Amniotic stem cell (primary cell): ENCODE results near the gene TAPT1.
"Not testable (repeated sequence)": the region's sequence is repeated elsewhere in the genome, so short reads cannot be mapped to it uniquely, and the experiment has no call there.

Experiments
- DNase-seq: peaks from one replicate; lab custom pipeline; 2025; lab: John Stamatoyannopoulos, UW

TAPT1 gene

DNA sequence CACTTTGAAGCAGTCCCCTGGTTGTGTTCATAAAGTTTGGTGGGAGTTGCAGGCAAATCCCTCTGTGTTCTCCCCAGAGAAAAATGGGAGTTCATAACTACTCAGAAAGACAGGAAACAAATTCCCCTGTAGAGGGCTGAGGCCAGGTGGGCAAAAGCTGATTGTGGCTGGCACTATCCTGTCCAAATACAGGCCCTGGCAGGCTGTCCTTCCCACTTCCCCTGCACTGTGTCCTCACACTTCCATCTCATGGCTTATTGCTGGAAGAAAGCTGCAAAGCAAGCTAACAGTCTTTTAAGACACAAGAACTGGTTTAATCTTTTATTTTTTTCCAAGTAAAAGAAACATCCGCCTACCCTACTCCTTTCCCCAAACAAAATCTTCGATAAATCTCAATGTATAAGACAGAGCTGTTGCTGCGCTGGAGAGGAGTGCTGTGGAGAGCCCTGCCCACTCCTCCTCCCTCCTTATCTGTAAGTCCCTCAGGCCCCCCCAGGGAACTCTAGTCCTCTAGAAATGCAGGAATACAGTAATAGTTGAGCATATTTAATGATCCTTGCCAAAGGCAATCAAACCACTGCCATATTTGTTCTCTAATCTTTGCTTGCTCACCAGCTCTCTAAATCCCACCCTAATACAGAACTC is 14.0 kb downstream of the TAPT1 start:
- DNase-seq: no peak

DNA sequence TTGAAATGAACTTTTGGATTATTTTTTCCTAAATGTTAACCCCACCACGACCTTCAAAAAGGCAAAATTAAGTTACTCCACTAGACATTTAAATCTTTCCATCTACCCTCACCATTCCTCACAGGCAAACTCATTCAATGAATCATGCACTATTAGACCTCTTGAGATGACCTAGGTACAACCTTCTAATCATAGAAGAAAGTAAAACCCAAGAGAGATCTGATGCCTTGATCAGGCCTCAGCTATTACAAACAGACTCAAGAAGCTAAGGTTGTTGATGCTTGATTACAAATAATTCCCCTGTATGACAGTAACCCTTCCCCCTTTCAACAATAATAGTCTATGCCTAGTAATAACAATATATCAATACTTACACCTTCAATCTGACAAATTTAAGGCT is 18.9 kb downstream of the TAPT1 start:
- DNase-seq: no peak

DNA sequence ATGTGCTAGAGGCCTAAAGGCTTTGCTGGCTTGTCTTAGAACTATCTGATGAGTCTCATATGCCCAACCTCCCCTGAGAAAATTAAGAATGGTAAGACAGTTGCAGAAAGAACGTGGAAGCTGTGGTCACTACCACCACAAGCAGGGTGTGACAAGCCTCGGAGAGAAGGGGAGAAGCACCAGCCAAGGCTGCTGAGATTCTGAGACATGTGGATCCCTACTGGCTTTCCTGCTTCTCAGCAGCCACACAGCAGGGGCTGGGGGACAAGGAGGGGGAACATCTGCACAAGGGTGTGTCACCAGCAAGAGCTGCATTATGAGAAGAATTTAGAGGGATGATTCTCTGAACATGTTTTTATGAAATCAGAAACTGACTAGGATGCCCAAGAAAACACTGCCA is 19.4 kb downstream of the TAPT1 start:
- no peak for DNase-seq

DNA sequence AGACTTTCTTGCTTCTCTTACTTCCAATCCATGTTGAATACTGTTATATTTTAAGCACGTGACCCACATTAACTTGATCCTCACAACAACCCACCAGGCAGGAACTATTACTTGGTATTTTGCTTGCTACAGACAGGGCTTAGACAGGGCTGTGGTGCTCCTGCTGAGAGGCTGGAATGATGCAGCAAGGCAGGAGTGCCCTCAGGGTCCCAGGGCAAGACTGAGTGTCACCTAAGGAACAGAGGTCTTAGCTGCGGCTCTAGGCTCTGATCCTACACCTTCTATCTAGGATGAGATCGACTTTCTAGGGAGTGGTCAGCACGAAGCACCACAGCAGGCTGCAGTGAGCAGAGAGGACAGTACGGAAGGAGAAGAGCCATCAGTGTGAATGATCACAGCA is 20.0 kb downstream of the TAPT1 start:
- DNase-seq: no peak

DNA sequence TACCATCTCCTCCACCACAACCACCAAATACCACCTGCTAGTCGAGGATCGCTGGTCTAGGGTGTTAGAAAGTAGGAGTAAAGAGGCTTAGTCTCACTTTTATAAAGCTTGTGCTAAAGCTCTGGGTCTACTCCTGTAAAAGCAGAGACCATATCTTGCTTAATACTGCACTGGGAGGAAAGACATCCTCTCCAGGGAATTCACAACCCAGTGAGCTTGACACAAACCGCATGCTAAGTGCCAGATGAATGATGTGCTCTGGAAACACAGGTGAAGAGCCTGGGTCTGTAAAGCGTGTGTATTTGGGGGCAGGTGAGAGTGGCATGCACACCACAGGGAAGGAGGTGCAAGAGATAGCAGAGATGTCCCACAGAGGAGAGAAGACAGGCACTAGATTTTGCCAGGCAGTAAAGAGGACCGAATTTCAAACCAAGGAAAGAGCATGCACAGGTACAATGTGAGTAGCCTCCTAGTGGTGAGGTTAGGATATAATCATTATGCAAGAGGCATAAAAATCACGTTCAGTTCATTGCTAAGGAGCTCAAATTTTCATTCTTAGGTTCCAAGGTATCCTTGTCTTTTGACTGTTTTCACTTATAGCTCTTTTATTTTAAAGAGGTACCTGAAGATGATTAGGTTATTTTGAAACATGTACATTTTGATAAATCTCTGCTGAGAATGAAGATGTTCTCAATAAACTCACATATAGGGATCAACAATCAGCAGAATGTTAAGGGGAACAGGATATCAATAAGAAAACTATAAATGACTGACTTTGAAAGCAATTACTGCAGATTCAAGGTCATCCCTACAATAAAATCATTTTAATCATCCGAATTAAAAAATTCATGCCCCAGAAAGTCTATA is 20.7 kb downstream of the TAPT1 start:
- DNase-seq: no peak

DNA sequence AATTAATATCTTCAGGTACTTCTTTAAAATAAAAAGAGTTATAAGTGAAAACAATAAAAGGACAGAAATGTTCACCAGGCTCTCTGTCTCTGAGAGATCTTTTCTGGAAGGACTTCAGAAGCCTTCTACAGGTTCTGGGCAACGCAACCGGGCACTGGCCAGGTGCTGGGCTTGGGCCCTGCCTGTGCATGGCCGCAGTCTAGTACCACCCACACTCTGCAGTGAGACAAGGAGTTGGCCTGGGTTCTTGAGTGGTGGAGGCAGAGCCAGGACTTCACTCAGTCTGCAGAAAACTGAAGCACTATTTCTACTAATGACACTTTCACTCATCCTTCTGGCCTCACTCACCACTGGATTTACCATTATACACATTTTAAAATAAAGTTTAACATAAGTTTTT is 21.8 kb downstream of the TAPT1 start:
- no peak for DNase-seq

DNA sequence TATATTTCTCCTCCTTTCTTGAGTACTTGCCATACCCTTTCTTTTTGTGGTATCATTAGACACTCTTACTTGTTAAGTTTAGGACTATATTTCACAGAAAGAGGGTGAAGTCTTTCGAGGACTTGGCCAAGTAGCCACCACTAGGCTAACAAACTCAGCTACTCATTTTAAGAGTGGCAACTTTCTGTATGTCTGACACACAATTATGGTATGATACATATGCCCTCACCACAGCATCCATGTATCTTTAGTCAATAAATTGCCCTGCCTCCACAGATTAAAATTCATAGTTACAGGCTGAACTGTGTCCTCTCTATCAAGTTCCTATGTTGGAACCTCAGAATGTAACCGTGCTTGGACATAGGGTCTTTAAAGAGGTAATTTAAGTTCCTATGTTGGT is 23.2 kb downstream of the TAPT1 start:
- DNase-seq: no peak

DNA sequence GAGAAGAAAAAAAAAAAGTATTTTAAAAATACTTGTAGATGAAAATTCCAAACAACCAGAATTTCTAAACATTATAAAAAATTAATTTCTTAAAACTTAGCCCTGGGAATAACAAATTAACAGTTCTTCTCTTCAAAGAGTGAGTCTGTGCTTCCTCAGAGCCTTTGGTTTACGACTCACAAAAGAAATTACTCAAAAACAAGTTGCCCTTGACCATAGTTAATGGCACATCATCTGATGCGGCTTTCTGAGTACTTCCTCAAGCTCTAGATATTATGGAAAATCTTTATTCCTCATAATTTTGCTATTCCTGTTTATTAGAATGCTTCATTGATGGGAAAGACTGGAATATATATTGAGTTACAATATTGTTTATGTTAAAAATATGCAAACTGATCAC is 23.7 kb downstream of the TAPT1 start:
- DNase-seq: no peak

DNA sequence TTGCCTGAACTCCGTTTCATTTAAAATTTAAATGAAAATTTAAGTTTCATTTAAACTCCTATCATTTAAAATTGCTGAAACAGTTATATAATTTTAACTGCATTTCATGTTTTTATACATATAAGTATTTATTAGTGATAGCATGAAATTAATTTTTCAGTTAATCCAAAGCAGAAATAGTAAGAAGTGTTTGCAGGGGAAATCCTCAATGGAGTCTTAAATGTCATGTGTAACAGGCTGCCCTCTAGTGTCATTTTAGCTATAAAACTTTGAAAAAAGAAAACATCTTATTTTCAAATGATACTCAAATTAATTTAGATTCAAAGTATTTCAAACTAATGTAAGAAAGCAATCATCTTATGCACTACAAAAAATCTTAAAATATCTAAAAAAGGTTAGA is 27.2 kb downstream of the TAPT1 start:
- DNase-seq: no peak

DNA sequence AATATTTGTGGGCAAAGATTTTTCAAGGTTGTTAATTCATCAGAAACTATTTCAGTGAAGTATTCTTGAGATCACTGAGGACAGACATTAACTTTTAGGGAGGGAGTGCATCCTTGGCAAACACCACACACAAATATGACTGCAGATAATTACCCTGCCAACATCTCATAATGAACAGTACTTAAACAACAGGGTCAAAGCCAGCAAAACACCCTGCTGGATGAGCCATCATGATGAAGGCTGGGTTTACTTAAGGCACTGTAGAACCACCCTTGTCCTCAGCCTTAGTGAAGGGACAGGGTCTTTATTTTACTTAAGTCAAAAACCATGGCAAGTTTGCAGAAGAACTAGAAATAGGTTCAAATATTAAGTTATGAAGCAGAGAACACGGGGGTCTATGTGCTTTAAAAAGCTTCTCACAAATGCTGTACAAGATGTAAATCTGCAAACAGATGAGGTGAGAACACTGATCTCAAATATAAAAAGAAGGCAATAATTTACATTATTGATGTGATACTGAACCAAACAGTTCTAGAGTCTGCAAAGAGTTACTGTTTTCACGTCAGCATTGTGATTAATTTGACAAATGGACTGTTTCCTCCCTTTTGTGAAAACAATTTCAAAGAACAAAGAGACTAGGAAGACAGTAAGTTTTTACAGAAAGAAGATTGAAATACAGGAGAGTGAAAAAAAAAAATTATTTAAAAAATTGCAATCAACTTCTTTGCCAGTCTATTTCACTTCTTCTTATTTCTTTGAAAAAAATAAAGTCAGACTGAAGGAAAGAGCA is 28.2 kb downstream of the TAPT1 start:
- DNase-seq: no peak

DNA sequence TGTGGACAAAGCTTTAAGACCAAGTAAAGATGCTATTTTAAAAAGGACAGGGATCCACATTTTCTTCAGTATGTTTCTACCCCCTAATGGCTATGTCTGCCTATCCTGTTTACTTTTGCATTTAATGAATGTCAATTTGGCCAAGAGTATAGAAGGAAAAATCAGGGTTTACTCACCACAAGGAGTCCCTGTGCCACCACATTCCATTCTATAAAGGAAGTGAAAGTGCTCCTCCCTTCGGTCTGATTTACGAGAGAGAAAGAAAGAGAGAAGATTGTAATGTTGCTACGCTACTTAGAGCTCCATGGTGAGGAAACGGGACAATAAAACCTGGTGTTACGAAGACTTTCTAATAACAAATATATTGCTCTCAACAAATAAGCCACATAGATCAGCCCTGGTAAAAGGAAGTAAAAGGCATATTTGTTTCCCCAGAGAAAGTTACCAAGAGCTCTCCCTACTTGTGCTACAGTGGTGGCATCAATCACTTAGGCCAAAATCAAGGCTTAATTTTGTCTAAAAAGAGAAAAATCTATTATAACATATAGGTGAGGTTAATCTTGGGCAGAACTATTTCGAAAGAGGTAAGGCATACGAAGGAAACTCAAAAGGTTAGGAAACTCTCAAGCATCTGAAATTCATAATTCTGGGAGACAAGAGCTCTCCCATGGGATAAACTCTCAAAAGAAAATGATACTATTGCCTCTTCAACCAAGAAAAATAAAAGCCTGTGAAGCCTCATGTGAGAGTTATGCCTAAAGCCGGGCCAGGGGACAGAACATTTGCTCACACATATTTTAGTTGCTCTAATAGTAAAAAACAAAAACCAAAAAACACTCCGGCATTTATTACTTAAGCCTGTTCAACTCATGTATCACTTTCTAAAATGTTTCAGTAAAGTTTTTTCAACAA is 29.5 kb downstream of the TAPT1 start:
- peak; percentile 27 for DNase-seq

DNA sequence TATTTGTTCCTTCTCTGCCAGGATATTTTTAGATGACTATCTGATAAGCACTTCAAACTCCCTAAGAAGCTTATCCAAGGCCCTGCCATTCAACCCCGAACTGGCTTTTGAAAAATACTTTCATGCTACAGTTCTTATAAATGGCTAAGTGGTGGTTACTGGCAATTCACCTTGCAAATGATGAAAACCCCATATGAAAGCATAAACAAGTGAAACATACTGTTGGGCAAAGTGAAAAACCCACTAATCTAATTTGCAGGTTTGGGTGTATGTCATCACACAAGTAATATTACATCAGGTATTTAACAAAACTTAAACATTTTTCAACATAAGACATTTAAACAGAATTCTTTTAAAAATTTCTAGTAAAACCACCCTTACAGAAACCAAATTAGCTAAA is 31.1 kb downstream of the TAPT1 start:
- DNase-seq: no peak

DNA sequence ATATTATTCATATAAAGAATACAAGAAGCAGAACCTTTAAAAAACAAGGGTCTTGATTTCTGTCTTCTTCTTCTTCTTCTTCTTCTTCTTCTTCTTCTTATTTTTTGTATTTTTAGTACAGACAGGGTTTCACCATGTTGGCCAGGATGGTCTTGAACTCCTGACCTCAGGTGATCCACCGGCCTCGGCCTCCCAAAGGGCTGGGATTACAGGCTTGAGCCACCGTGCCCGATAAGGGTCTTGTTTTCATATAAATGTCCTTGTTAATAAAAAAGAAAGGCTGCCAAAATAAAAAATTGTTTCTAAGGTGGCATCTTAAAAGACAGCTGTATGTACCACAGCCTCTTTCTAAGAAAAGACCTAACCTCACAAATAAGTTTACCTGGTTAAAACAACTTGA is 31.5 kb downstream of the TAPT1 start:
- DNase-seq: not testable (repeated sequence)

DNA sequence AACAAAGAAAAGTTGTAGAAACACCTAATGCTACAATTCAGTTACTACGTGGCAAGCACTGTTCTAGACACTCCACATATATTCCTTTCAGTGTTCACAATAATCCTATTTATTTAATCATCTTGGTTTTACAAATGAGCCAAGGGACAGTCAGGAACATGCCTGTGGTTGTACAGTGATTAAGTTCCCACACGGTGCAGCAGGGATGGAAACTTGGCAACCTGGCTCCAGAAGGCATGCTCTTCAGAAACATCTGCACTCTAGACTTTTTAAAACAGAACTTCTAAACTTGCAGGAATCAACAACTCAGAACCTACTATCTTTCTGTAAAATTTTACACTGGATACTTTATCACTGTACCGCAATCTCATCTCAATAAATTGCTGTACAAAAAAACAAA is 32.1 kb downstream of the TAPT1 start:
- DNase-seq: no peak

DNA sequence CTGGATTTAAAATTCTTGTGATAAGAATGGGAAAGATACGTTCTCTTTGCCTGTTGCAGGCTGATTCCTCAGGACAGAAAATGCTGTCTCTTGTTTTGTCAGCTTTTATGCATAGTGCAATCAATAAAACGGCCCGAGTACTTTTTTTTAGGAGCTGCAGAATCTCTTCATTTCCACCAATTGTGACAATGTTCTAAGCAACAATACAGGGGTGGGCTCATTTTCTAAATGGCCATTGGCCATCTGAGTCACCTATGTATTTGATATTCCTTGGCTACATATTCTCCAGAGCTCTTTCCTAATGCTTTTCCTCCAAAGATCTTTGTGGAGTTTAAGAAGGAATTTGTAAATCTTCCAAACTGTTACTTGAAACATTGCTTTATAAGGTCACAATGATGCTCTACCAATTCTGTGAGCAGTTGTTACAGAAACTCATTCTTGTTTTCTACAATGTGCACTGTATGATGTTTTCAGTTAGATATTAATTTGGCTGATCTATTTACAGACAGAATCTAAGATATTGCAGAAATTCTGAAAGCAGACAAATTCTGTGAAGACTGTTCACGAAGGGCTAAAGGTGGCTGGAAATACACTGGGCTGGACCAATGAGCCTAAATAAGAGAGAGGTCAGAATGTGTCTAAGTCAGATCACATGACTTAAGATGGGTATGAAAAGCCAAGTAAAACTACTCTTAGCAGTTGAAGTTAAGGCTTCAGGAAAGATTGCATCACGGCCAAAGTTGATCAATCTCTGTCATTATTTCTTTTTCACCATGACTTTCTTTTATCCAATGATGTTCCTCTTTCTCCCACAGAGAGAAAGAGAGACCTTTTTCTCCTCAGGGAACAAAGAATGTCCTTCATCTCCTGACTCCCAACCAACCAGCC is 33.4 kb downstream of the TAPT1 start:
- no peak for DNase-seq

DNA sequence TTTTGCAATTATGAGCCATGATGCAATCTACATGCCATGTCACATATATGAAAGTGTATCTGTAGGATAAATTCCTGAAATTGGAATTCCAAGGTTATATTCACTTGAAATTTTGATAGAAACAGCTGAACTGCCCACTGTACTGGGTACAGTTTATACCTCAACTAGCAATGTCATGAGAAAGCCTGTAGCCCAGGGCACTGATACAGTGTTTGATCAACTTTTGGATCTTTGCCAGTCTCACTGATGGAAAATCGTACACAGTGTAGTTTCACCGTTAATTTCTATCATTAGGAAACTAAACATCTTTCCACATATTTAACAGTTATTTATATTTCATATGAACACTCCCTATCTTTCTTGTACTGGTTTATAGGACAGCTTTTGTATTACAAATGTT is 34.2 kb downstream of the TAPT1 start:
- DNase-seq: no peak

DNA sequence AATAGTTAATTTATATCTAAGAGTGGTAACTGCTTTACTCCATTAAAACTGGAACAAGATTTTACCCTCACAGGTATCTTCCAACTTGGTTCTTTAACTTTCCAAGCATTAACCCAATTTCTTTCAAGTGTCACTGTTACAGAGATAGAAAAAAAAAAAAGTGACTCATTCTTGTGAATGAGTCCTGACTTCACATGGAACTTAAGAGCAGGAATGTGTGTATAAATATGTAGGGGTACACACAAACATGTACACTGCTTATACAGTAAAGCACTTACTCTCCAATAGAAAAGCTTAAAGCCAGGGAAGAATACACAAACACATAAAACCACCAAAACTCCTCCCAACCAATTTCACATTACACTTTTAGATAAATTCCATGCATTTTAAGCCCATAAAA is 38.8 kb downstream of the TAPT1 start:
- DNase-seq: no peak

DNA sequence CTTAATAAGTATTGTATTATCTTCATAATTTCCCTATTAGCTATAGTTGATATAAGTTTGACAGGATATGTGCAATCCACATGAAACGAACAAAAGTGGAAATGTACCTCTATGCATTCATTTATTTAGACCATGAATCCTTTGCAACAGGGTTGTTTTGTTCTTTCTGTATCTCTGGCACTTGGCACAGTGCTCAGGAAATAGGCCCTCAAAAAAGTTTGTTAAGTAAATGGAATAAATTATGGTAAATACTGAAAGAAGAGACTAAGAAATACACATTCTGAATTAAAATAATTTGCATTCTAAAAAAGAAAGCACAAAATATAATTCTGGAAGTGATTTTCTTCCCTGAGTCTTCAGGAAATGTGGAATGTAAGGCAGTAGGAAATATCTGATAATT is 39.3 kb downstream of the TAPT1 start:
- no peak for DNase-seq

DNA sequence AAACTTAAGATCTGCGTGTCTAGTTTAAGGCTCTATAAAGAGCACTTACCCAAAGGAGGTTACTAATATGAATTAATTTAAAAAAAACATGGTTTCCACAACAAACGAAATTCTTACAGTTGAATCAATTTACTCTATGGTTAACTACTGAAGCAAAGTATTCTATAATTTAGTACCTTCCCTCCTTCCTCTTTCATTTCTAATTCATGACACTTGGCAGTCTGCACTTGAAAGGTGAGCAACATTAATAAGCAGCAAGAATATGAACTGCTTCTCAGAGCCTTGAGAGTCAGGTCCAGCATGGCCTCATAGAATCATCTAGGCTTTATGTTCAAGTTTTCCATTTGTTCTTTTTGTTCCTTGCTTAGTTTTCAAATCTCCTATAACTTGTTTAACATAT is 42.7 kb downstream of the TAPT1 start:
- no peak for DNase-seq

DNA sequence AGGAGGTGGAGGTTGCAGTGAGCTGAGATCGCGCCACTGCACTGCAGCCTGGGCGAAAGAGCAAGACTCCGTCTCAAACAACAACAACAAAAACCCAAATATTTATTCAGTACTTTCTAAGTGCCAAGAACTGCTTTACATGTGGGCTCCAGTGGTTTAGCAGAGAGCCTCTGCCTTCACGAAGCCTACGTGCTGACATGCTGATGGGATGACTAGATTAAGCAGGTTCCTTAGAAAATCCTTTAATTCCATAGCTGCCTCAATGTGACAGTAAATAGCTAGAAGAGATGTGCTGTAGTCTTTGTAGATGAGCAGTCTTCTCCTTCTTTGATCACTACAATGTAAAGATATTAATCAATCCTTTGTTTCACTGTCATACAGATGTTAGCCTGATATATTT is 49.6 kb downstream of the TAPT1 start:
- no peak for DNase-seq

DNA sequence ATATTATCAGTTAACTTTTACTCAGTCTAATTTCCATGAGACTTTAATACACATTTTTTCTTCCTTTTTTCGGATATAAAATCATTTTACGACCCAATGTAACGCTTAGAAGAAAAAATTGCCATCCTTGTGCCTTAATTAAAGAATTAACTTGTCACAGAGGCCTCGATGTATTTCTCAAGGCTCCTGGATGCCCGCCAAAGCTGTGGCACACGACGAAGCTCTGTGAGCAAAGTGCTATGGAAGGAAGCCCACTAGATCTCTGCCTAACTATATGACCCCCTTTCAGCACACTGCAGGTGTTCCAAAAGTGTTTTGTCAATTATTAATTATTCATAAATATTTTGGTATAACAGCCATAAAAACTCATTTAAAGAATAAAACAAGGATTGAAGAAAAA is 54.4 kb downstream of the TAPT1 start:
- no peak for DNase-seq
